ENCODE measurements around the gene PLB1.

The PLB1 gene

GRCh38 chr2:28612131-28612812 lies 116.4 kb downstream of the PLB1 start:
- DNase-seq (ENCODE audit: low read depth, low spot score), result no peak

- no peak for DNase-seq (ENCODE audit: low read depth, low spot score)
Observed at GRCh38 chr2:28613186-28613585, 117.3 kb downstream of the PLB1 start.

GRCh38 chr2:28613633-28614501 lies 118.0 kb downstream of the PLB1 start:
- DNase-seq (ENCODE audit: low read depth, low spot score), result no peak

GRCh38 chr2:28615706-28616105 lies 119.8 kb downstream of the PLB1 start:
- DNase-seq (ENCODE audit: low read depth, low spot score), result no peak

- DNase-seq (ENCODE audit: low read depth, low spot score), result no peak
Observed at GRCh38 chr2:28616396-28616999, 120.6 kb downstream of the PLB1 start.

- DNase-seq (ENCODE audit: low read depth, low spot score), result no peak
Observed at GRCh38 chr2:28617502-28618184, 121.8 kb downstream of the PLB1 start.

- no peak for DNase-seq (ENCODE audit: low read depth, low spot score)
Observed at GRCh38 chr2:28618221-28619141, 122.6 kb downstream of the PLB1 start.

GRCh38 chr2:28619213-28620196 lies 123.6 kb downstream of the PLB1 start:
- DNase-seq (ENCODE audit: low read depth, low spot score), result no peak

- DNase-seq (ENCODE audit: low read depth, low spot score), result no peak
Observed at GRCh38 chr2:28620291-28620793, 124.5 kb downstream of the PLB1 start.

GRCh38 chr2:28620801-28621171 lies 124.9 kb downstream of the PLB1 start:
- DNase-seq (ENCODE audit: low read depth, low spot score), result no peak

GRCh38 chr2:28621172-28622100 lies 125.6 kb downstream of the PLB1 start:
- DNase-seq (ENCODE audit: low read depth, low spot score), result no peak

GRCh38 chr2:28622101-28622499 lies 126.2 kb downstream of the PLB1 start:
- no peak for DNase-seq (ENCODE audit: low read depth, low spot score)

- no peak for DNase-seq (ENCODE audit: low read depth, low spot score)
Observed at GRCh38 chr2:28623582-28624405, 127.9 kb downstream of the PLB1 start.

GRCh38 chr2:28624436-28624792 lies 128.6 kb downstream of the PLB1 start:
- DNase-seq (ENCODE audit: low read depth, low spot score), result no peak

GRCh38 chr2:28624793-28625701 lies 129.2 kb downstream of the PLB1 start:
- DNase-seq (ENCODE audit: low read depth, low spot score), result no peak

GRCh38 chr2:28626376-28626775 lies 130.5 kb downstream of the PLB1 start:
- DNase-seq (ENCODE audit: low read depth, low spot score), result no peak
